CD4-positive, alpha-beta T cell treated with Interleukin-12 subunit alpha and Interleukin-12 subunit beta, for 1 hour (primary cell): ENCODE measurements around the gene TGOLN2.
"Not testable (repeated sequence)": the region's sequence is repeated elsewhere in the genome, so short reads cannot be mapped to it uniquely, and the experiment has no call there.

Experiments
- DNase-seq: peaks from one replicate; pipeline ENCODE4 v3.0.0-alpha.2; 2020

Gene TGOLN2

DNA sequence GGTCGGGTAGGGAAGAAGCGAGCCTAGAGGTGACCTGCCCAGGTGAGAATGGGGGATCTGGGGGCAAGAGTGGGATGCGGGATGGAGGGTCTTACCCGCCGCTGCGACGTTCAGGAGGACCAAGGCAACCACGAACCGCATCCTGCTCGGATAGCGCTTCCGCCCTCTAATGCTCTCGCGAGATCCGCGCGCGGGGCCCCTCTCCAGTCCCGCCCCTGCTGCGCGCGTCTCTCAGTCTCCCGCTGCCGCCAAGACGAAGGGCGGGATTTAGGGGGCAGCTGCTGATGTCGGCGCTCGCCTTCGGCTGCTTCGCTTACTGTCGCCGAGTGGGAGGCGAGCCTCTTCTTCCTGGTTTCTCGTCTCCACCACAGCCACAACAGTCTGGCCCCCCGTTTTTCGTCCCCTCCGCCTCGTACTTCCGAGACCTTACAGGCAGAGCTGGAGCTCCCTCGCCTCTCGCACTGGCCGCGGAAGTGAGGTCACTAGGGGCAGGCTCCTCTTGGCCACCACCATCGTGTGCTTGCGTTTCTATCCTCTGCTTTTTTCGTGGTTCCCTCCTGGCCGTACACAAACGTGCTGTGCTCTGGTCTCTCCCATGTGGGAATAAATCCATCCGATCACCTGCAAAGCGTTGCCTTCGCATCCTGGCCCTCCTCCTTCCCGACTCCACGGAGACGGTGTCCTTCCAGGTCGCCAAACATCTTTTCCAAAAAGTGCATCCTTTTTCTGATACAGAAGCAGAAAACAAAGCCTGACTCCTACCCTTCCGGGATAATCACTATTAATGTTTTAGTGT, at the start of gene TGOLN2:
Gene TGOLN2, minus strand, starts transcription at position 168 of the 796 bp plus-strand sequence. Its CDS starts 27 bp downstream, at position 141.
- peak; percentile 94 for DNase-seq

DNA sequence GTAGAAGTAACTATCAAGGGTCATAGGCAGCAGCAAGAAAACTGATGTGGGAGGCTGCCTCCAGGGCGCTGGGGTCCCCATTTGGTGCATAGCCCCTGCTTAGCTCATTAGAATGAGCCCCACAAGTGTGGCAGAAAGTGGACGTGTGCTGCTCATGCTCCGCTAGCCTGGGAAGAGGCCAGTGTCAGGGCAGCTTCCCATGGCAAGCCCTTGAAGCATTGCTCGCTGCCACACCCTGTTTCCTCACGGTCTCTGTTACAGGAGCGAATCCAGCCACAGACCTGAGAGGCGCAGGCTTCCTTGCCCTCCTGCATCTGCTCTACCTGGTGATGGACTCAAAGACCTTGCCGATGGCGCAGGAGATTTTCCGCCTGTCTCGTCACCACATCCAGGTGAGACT, 49.3 kb upstream of the TGOLN2 start:
- DNase-seq, result no peak

DNA sequence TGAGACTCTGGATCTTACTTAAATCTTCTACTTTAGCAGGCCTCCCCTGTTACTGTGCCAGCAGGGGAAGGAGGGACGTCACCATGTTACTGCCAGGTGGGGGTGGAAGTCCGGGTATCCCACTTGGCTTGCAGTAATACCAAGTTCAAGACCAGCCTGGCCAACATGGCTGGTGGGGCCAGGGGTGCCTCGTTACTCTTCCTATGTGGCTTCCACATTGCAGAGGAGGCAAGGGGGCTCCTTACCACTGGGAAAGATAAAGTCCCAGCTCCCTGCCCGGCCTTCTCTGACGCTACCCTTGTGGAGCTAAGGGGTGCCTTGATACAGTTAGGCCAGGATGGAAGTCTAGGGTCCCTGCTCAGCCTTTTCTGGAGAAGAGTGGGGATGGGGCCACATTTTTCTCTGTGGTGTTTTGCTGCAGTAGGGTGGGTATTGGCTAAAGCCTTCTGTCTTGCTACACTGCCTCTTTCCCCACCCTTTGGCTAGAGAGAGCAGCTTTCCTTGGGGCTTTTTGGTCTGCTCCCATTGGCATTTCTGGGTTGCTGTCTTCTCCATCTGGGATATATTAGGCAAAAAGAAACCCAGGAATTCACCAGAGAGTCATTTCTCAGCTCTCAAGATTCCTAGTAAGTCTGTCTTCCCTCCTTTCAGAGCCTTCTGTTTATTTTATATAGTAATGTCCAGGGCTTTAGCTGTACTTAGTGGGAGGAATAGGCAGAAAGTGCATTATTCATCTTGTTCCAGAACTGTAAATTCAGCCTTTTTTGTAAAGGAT, 48.7 kb upstream of the TGOLN2 start:
- no peak for DNase-seq

DNA sequence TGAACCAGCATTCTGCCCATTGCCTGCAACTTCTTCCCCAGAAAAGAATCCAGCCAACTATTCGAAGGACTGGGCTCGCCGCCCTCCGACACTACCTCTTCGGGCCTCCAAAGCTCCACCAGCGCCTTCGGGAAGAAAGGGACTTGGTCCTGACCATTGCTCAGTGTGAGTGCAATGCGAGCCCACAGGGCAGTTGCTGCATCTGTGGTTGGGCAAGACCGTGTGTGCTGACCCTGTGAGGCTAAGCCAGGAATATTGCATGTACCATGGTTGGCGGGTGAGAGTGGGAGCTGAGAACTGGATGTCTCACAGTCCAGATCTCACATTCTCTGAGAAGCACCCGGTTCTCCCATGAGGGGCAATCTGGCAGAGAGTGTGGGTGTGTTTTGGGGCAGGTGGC, 43.3 kb upstream of the TGOLN2 start:
- DNase-seq, result no peak

DNA sequence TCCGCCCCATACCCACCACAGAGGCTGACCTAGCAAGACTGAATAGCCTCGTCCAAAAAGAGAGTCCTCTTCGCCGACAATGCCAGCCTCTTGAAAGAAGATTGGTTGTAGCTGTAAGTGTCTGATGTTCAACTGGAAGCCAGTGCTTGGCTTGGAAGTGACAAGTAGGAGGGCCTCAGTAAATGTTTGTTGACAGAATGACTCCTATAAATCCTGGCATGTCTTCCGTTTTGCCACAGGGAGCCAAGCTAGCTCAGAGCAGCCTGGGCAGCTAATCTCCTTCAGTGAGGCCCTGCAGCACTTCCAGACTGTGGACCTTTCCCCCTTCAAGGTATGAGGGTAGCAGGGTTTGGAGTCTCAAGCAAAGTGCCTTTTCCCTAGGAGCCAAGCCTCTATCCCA, 41.7 kb upstream of the TGOLN2 start:
- no peak for DNase-seq

DNA sequence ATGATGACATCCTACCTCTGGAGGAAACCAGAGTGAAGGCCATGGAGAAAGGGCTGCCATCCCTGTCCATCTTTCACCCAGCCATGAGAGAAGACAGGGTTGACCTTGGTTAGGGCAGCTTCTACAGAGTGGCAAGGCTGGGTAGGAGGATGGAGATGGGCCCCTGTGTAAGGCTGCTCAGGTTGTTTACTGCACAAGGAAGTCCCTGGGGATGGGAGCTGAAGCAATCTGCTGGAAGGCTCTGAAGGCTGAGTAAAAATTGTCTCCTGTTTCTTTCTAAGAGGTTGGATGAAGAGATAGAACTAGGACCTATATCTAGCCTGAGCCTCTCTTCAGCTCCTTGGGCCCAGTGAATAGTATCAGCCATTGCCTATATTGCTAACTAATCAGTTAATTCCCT, 41.1 kb upstream of the TGOLN2 start:
- DNase-seq, result no peak

DNA sequence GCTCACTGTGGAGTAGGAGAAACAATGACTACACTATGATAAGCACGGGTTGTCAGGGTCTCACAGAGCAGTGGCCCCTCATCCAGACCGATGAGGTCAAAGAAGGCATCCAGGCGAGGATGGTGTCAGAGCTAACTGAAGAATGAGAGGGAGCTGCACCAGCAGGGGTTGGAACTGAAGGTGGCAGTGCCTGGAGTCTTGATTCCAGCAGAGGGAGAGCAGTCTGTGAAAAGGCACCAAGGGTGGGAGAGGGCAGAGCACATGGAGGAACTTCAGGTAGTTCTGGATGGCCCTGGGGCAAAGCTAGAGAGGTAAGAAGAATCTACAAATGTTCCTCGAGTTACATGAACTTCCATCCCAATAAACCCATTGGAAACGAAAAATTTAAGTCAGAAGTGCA, 39.4 kb upstream of the TGOLN2 start:
- no peak for DNase-seq

DNA sequence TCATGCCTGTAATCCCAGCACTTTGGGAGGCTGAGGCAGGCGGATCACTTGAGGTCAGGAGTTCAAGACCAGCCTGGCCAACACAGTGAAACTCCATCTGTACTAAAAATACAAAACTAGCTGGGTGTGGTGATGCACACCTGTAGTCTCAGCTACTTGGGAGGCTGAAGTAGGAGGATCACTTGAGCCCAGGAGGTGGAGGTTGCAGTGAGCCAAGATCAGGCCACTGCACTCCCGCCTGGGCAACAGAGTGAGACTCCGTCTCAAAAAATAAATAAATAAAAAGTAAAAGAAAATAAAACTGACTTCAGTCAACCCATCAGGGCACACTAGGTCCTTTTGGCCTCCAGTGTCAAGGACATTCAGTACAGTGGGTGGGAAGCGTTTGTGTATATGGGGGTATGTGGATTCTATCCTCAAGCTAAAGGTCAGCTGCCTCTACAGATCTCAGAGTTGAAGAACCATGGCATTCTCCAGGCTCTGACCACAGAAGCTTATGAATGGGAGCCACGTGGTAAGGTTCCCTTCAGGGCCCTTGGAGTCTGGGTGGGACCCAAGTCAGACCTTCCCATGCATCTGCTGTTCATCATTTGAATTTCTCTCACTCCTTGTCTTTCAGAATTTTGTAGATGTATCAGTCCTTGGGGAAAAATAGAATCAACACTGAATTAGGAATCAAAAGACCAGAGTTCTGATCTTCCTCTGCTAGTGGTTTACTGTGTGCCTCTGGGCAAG, 35.0 kb upstream of the TGOLN2 start:
- not testable (repeated sequence) for DNase-seq

DNA sequence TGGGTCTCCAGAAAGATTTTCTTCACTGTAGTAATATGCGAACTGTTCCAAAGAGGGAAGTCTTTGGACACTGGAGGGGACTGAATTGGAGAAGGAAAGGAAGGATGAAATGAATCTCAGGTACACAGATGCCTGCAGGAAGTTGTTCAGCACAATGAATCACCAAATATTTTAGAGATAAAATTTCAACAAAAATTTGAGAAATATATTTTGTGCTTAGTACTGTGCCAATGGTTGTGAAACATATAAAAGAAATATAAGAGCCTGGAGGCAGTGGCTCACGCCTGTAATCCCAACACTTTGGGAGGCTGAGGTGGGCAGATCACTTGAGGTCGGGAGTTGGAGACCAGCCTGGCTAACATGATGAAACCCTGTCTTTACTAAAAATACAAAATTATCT, 29.9 kb upstream of the TGOLN2 start:
- DNase-seq, result no peak

DNA sequence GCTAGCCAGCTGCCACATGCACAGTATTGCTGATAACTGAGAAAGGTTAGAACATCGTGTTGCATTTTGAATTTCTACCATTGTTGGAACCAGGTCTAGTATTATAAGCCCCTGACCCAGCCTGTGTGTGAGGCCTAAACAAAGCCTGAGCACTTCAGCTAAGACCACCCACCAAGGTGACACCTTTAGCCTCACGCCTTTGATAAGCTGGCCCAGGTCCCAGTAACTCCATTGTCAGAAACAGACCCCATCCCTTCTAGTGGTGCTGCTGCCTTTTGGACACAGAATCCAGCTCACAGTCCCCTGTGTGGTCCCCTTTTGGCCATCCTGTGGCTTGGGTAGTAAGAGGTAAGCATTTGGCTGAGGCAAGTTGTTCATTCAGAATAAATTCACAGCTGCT, 28.4 kb upstream of the TGOLN2 start:
- DNase-seq, result no peak

DNA sequence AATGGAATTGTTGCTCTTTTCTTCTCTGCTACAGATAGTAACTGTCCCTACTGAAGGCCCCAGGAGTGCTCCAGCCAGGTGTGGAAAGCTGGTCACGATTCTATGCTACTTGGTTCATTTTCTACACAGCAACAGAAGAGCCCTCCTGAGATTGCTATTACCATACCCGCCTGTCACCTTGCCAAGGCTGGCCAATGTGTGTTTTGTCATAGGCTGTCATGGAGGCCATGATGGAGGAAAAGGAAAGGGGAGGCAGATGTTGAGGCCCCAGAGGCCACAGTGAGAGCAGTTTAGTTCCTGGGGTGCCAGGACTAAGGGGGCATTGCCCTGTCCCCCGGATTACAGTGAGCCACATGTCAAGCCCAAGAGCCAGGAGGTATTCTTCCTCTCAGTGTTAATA, 27.7 kb upstream of the TGOLN2 start:
- DNase-seq, result no peak

DNA sequence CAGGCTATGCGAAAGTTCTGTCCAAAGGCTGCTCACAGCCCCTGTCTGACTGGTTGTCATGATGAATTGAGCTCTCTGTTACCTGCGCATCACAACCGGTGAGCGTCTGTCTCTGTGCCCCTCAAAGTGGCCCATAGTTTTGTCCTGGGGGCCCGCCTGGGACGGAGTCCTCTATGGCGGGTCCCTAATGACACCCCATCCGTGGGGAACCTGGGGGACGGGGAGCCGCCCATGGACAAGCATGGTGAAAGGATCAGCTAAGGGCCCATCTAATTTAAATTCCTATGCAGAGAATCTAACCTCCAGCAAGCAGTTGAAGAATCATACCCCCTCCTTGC, 27.3 kb upstream of the TGOLN2 start:
- DNase-seq, result no peak

DNA sequence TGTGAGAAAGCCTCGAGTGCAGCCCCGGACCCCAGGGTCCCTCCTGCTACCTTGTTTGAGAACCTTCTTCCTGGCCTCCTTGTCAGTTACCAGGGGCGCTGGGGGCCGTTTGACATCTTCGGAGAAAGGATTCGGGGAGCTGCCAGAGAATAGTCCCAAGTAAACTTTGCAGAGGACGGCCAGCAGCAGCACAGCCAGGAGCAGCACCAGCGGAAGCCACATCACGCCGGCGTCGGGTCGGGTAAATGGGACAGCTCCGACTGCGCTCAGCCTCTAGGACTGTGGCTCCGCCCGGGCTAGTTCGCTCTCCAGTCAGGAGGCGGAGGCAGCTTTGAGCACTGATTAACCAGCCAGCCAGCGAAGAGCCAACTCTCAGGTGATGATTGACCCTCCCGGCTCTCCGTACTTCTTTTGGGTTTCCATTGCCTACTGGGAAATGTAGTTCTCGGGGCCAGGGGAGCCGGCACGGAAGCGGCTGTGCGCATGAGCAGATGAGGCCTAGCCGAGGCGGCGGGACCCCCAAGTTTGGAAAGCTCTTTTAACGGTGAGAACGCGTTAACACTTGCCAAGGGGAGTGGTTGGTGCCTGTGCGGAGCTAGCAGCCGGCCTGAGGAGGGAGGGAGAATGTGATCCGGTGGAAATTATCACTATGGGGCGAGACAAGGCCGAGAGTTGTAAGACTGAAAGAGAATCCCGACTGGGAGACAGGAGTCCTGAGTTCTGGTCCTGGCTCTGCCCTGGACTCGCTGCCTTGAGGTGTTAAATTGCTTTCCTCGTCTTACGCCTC, 26.7 kb upstream of the TGOLN2 start, which contains the start of the genes ELMOD3 and RETSAT:
Gene ELMOD3, plus strand, starts transcription at position 484 of the 787 bp plus-strand sequence. CDS start 2,430 bp downstream, outside the sequence.
Gene RETSAT, minus strand, starts transcription at position 243 of the 787 bp plus-strand sequence. Its CDS starts 21 bp downstream, at position 222.
- DNase-seq, result peak; percentile 99

DNA sequence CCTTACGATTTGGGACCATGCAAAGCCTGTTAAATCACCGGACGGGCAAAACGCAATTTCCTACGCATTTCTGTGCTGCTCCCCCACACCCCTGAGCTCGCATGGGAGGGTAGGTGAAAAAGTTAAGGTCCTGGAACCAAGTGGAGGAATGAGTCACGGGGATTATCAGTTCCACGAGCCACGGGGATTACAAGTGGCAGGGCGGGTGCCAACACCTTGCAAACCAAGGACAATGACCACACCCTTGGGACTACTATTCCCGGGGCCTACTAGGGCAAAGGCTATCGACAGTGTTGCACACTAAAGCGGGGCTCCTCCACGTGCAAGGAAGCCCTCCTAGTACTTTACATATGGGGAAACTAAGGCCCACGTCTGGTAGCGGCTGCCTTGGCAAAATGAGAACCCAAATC, 26.1 kb upstream of the TGOLN2 start:
- peak; percentile 10 for DNase-seq

DNA sequence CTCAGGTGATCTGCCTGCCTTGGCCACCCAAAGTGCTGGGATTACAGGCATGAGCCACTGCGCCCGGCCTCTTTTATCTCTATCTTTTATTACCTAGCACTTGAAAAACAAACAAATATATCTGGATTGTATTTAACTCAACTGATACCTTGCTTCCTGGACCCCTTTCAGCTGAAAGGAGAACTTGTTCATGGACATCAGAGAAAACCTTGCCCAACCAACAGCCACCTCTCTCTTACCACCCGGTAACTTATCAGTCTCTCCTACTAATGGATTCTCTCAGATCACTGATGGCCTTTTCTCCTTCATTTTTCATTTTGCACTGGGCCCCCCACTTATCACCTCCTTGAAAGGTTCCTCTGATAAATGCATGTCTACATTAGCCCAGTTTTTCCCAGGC, 19.8 kb upstream of the TGOLN2 start:
- DNase-seq, result no peak

DNA sequence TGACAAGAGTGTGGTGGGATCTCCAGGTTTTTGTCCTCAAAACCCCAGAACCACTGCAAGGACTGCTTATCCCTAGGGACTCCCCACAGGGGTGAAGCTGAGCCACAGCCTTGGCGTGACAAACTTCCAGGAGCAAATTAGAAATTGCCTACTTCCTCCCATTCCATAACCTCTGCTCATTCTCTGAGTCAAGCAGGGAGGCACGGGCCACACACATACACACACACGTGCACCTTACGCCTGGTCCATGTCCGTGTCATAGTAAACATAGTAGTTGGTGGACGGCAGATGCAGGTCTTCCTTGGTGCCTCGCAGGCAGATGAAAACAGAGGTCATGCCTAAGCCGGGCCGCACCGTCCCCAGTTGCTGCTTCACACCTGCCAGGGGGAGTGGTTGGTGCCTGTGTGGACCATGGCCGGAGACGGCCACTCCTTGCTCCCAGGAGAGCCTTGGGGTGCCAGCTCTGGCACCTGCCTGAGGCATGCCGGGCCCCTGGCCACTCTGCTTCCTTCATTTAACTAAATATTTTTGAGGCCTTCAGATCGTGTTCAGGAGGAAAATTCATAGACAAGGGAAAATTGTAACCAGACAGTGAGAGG, 16.7 kb upstream of the TGOLN2 start:
- DNase-seq, result no peak

DNA sequence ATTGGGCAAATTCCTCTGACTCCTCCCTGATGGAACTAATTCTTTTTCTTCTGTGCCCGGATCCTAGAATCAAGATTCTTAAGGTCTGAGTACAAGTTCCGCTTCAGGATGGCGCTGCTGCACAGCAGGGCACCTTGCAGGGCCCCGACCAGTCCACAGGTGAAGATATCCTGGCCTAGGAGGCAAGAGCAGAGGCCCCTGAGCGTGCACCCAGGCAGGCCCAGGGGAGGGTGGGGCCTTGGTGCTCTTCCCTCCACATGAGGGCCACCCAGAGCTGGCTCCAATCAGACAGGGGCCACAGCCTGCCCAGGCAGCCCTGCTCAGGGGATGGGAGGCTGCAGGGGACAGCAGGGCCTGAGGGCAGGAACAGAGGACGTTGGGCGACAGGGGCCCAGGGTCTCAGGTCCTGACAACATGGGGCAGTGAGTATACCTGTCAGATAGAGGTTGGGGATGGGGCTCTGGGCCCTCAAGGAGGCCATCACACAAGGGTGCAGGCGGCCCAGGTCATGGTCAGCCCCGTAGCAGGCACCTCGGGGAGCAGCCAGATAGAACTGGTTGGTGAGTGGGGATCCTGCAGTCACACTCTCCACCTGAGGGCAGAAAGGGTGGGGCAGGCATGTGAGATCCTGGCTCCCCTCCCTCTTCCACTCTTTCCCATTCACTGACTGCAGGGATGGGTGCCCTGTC, 15.6 kb upstream of the TGOLN2 start:
- not testable (repeated sequence) for DNase-seq

DNA sequence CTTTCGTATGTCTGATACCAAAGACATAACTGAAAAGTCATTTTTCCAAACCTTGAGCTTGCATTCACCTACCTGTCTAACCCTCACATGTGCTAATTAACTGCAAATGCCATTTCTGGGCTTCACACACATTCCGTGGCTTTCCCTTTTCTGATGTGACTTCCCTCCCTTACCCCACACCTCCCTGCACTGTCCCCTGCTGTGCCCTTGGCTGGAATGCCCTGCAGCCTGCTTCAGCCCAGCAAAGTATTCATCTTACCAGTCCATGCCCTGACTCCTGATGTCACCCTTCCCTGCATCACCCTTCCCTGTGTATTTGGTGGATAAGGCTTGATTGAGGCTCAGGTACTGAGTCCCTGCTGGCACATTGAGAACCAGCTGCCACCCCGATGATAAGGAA, 14.4 kb upstream of the TGOLN2 start:
- DNase-seq, result no peak

DNA sequence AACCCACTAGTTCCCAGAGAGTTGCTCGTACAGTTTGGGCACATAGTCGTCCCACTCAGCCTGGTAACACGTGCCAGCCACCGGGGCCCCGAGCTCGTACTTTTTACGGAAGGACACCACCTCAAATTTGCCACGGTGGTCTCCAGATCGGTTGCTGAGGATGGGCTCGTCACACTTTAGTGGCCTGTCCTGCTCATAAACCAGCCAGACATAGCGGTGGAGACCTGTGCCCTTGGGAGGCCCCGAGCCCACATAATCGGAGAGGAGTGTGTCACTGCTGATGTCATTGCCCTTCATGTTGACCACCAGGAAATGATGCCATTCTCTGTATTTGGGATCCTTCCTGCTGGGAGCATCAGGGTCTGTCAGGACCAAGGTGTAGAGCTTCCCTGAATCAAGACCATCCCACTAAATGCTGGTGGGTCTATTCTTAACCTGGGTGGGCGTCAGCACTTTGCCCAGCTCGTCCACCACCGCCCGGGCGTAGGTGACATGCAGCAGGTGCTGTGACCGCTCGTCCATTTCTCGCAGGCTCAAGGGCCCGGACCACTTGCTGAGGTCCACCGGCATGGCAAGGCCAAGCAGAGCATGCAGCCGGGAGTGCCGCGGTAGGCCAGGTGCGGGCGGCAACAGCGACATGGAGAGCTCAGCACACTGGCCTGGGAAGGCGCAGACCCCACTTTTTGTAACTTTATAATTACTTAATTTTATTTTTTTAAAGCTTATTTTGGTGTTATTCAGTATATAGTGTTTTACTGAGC, 13.7 kb upstream of the TGOLN2 start:
- no peak for DNase-seq

DNA sequence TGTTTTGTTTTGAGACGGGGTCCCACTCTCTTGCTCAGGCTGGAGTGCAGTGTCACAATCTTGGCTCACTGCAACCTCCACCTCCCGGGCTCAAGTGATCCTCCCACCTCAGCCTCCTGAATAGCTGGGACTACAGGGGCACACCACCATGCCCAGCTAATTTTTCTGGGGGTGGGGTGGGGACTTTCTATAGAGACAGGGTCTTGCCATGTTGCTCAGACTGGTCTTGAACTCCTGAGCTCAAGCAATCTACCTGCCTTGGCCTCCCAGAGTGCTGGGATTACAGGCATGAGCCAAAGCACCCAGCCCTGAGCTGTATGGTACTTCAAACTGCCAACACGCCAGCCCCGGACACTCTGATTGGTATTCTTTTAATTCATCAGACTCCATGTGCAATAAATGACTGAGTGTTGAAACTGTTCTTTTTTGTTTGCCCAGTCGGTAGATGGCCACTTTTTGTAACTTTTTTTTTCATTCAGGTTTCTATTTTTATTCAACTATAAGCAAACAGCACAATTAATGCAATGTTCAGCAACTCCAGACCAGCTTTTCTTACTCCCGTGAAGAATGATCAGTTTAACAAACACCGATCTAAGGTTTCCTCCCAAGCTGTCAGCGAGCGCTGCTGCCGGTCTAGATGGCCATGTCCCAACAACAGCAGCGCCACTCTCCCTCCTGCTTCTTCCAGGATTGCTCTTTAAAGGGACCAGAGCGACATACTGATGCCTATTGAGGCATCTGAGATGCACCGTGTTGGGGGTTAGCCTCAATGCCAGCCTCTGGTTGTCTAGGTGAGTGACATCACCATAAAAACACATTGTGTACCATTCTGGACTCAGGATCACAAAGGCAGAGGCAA, 12.5 kb upstream of the TGOLN2 start:
- no peak for DNase-seq
